Measurements from ENCODE around the gene HIVEP3. TPM values are rescaled to one million over a fixed set of nuclear protein-coding genes. Genes with fewer than 3 reads are reported as not detected.

Gene HIVEP3
- total RNA-seq, 1 experiment from 2014 or later, result 6.0 TPM

DNA sequence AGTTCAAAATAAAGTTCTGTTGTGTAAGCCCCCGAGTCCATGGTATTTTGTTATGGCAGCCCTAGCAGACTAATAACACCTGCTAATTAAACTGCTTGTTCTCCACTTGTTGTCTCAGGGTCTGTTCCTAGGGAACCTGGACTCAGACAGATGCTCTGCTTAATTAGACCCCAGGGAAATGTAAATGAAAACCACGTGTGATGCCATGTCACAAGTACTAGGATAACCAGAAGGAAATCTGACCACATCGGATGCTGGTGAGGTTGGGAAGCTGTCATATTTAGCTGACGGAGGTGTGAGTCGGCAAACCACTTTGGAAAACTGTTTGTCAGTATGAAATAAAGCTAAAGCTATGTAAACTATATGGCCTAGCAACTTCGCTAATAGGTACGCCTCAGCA, 453.8 kb downstream of the HIVEP3 start:
- ChIA-PET POLR2A (no interaction called here), CTCF (no interaction called here)
- DNase-seq (ENCODE audit: low read depth, low spot score) (no peak), ATAC-seq (no peak)
- no peaks in the 10 kb centered on the region for H3K36me3 ChIP-seq (ENCODE audit: control insufficient read depth, insufficient read depth, low read length)
- H3K27ac ChIP-seq (ENCODE audit: low read length), result no peak overlapping the region
- H3K4me1 ChIP-seq (ENCODE audit: control insufficient read depth, insufficient read depth, low read length), result no peaks in the 10 kb centered on the region
- H3K9me3 ChIP-seq (ENCODE audit: control insufficient read depth, insufficient read depth, low read depth, low read length), result no peaks in the 10 kb centered on the region
- in situ Hi-C loops (cut with HindIII; ENCODE audit: low pct_unique_long_range_greater_than_20kb, low sequenced_read_pairs) (no loop called here), intact Hi-C loops (cut with micrococcal nuclease; ENCODE audit: unreplicated experiment) (no loop called here)
- TF ChIP-seq TCF7L2 (IDR thresholded peaks at IDR 0.05; ENCODE audit: low read depth, low read length) (no peak), POLR2AphosphoS5 (IDR thresholded peaks at IDR 0.05; ENCODE audit: low read depth, low read length) (no peak), SIN3A (IDR thresholded peaks at IDR 0.05; ENCODE audit: borderline replicate concordance, insufficient read depth, low read depth, low read length) (no peak)
- TF ChIP-seq, protein P1, sequence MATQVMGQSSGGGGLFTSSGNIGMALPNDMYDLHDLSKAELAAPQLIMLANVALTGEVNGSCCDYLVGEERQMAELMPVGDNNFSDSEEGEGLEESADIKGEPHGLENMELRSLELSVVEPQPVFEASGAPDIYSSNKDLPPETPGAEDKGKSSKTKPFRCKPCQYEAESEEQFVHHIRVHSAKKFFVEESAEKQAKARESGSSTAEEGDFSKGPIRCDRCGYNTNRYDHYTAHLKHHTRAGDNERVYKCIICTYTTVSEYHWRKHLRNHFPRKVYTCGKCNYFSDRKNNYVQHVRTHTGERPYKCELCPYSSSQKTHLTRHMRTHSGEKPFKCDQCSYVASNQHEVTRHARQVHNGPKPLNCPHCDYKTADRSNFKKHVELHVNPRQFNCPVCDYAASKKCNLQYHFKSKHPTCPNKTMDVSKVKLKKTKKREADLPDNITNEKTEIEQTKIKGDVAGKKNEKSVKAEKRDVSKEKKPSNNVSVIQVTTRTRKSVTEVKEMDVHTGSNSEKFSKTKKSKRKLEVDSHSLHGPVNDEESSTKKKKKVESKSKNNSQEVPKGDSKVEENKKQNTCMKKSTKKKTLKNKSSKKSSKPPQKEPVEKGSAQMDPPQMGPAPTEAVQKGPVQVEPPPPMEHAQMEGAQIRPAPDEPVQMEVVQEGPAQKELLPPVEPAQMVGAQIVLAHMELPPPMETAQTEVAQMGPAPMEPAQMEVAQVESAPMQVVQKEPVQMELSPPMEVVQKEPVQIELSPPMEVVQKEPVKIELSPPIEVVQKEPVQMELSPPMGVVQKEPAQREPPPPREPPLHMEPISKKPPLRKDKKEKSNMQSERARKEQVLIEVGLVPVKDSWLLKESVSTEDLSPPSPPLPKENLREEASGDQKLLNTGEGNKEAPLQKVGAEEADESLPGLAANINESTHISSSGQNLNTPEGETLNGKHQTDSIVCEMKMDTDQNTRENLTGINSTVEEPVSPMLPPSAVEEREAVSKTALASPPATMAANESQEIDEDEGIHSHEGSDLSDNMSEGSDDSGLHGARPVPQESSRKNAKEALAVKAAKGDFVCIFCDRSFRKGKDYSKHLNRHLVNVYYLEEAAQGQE (IDR thresholded peaks at IDR 0.05; ENCODE audit: insufficient read depth in 1 of 2, low read depth in 2 of 2, low read length in 1 of 2), result no peak
- TF ChIP-seq, protein P2, sequence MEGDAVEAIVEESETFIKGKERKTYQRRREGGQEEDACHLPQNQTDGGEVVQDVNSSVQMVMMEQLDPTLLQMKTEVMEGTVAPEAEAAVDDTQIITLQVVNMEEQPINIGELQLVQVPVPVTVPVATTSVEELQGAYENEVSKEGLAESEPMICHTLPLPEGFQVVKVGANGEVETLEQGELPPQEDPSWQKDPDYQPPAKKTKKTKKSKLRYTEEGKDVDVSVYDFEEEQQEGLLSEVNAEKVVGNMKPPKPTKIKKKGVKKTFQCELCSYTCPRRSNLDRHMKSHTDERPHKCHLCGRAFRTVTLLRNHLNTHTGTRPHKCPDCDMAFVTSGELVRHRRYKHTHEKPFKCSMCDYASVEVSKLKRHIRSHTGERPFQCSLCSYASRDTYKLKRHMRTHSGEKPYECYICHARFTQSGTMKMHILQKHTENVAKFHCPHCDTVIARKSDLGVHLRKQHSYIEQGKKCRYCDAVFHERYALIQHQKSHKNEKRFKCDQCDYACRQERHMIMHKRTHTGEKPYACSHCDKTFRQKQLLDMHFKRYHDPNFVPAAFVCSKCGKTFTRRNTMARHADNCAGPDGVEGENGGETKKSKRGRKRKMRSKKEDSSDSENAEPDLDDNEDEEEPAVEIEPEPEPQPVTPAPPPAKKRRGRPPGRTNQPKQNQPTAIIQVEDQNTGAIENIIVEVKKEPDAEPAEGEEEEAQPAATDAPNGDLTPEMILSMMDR (IDR thresholded peaks at IDR 0.05), result no peak
- BruUV-seq (replicated peaks), result no TSS peak
- no peak overlapping the region for H3K4me3 ChIP-seq (ENCODE audit: low read depth in 2 of 2, low read length in 2 of 2)
- no peaks in the 10 kb centered on the region for H3K27me3 ChIP-seq (ENCODE audit: control insufficient read depth, insufficient read depth, low read length)

DNA sequence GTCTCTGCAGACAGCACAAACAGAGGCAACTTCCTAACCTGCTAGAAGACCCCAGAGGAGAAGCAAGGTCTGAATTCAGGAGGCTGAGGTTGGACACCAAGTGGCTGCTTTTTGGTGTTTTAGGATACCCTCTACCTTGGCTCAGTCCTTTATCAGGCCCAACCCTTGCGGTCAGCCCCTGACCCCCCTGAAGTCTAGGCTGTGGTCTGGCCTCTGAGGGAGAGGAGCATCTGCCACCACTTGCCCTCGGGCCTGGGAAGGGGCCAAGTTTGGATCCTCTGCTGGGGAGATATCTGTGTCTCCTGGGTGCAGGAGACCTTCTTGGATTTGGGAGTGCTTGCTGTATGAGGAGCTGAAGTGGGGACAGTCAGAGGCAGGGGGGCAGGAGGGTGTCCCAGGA, 455.2 kb downstream of the HIVEP3 start:
- no peak overlapping the region for H3K4me3 ChIP-seq (ENCODE audit: low read depth in 2 of 2, low read length in 2 of 2)
- no peak overlapping the region for H3K27ac ChIP-seq (ENCODE audit: low read length)
- BruUV-seq (replicated peaks), result no TSS peak
- no peaks in the 10 kb centered on the region for H3K9me3 ChIP-seq (ENCODE audit: control insufficient read depth, insufficient read depth, low read depth, low read length)
- no peaks in the 10 kb centered on the region for H3K27me3 ChIP-seq (ENCODE audit: control insufficient read depth, insufficient read depth, low read length)
- no peak for TF ChIP-seq TCF7L2 (IDR thresholded peaks at IDR 0.05; ENCODE audit: low read depth, low read length)
- TF ChIP-seq SIN3A (IDR thresholded peaks at IDR 0.05; ENCODE audit: borderline replicate concordance, insufficient read depth, low read depth, low read length), result no peak
- TF ChIP-seq, protein P2 (IDR thresholded peaks at IDR 0.05), result no peak
- no peak for TF ChIP-seq POLR2AphosphoS5 (IDR thresholded peaks at IDR 0.05; ENCODE audit: low read depth, low read length)
- TF ChIP-seq, protein P1 (IDR thresholded peaks at IDR 0.05; ENCODE audit: insufficient read depth in 1 of 2, low read depth in 2 of 2, low read length in 1 of 2), result no peak
- no peaks in the 10 kb centered on the region for H3K4me1 ChIP-seq (ENCODE audit: control insufficient read depth, insufficient read depth, low read length)
- ATAC-seq (no peak), DNase-seq (ENCODE audit: low read depth, low spot score) (no peak)
- CTCF ChIA-PET, result no interaction called here
- POLR2A ChIA-PET, result no interaction called here
- no peaks in the 10 kb centered on the region for H3K36me3 ChIP-seq (ENCODE audit: control insufficient read depth, insufficient read depth, low read length)
- in situ Hi-C loops (cut with HindIII; ENCODE audit: low pct_unique_long_range_greater_than_20kb, low sequenced_read_pairs), result no loop called here
- intact Hi-C loops (cut with micrococcal nuclease; ENCODE audit: unreplicated experiment), result no loop called here

Measured in Panc1 (cell line).